GM13977 (cell line): ENCODE measurements around the gene SP2.

Experiments
- DNase-seq: peaks from one replicate; pipeline ENCODE4 v3.0.0; 2012; ENCODE audit warnings: low spot score
- CTCF ChIP-seq: IDR thresholded peaks from 2 replicates; pipeline ENCODE4 v1.5.1; 2012; ENCODE audit warnings: mild to moderate bottlenecking, control low read depth; ENCODE audit not compliant: insufficient read depth; ENCODE audit errors: extremely low read depth, missing control alignments
- in situ Hi-C: fragments of 300-500 bp; cut with MboI; formaldehyde crosslinking; loops from one replicate; pipeline ENCODE4 v1.12.0; 2022; ENCODE audit warnings: low sequenced_read_pairs, low pct_unique_long_range_greater_than_20kb, mixed read lengths, inconsistent platforms; ENCODE audit not compliant: unreplicated experiment

SP2 gene

GRCh38 chr17:47948706-47949196, 52.7 kb downstream of the SP2 start:
- in situ Hi-C loops: no loop called here
- no peak for TF ChIP-seq CTCF
- no peak for DNase-seq

- DNase-seq: peak; percentile 76
- TF ChIP-seq CTCF: peak; percentile 86
- in situ Hi-C loops: no loop called here
These were observed 53.2 kb downstream of the SP2 start for GRCh38 chr17:47949197-47949759.

GRCh38 chr17:47949946-47950345, 53.9 kb downstream of the SP2 start:
- no peak for DNase-seq
- in situ Hi-C loops: no loop called here
- no peak for TF ChIP-seq CTCF

- no peak for DNase-seq
- in situ Hi-C loops: no loop called here
- no peak for TF ChIP-seq CTCF
These were observed 54.4 kb downstream of the SP2 start for GRCh38 chr17:47950448-47950847.

GRCh38 chr17:47952171-47953021, 56.4 kb downstream of the SP2 start:
- TF ChIP-seq CTCF: no peak
- in situ Hi-C loops: no loop called here
- no peak for DNase-seq

- DNase-seq: no peak
- in situ Hi-C loops: no loop called here
- TF ChIP-seq CTCF: no peak
These were observed 57.9 kb downstream of the SP2 start for GRCh38 chr17:47953909-47954308.
